Activated naive CD8-positive, alpha-beta T cell (primary cell): ENCODE data around the gene CTDSPL.
"Not testable (repeated sequence)": the region's sequence is repeated elsewhere in the genome, so short reads cannot be mapped to it uniquely, and the experiment has no call there.

Experiments used
- H3K27ac Mint-ChIP-seq: one replicate; pipeline ENCODE4 v1.8.0; 2021; ENCODE audit warnings: mixed read lengths
- H3K27me3 Mint-ChIP-seq: one replicate; pipeline ENCODE4 v1.8.0; 2021; ENCODE audit warnings: mixed read lengths
- H3K36me3 Mint-ChIP-seq: one replicate; pipeline ENCODE4 v1.8.0; 2021; ENCODE audit warnings: mixed read lengths
- H3K4me1 Mint-ChIP-seq: one replicate; pipeline ENCODE4 v1.8.0; 2021; ENCODE audit warnings: low read depth, mixed read lengths
- H3K4me3 Mint-ChIP-seq: one replicate; pipeline ENCODE4 v1.8.0; 2021; ENCODE audit warnings: mild to moderate bottlenecking, mixed read lengths
- H3K9me3 Mint-ChIP-seq: one replicate; pipeline ENCODE4 v1.8.0; 2021; ENCODE audit warnings: low read depth, mixed read lengths

CTDSPL gene, protein sequence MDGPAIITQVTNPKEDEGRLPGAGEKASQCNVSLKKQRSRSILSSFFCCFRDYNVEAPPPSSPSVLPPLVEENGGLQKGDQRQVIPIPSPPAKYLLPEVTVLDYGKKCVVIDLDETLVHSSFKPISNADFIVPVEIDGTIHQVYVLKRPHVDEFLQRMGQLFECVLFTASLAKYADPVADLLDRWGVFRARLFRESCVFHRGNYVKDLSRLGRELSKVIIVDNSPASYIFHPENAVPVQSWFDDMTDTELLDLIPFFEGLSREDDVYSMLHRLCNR

DNA sequence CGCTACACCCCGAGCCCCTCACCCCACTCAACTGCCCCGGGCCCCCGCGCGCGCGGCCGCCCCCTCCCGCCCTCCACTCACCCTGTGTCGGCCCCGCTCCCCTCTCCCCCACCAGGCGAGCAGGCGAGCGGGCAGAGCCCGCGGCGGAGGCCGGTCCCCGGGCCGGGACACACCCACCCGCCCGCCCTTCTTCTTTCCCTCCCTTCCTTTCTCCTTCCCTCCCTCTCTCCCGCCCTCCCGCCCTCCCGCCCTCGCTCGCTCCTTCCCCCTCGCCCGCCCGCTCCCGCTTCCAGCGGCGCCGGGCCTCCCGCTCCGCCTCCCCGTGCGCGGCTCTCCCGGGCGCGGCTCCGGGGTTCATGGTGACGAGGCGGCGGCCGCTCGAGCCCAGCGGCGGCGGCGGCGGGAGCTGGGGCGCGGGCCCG is at the start of gene CTDSPL:
Gene CTDSPL, plus strand, starts transcription at position 261 of the 422 bp plus-strand sequence. CDS start 320 bp downstream, outside the sequence.
- Mint-ChIP-seq H3K27me3 (no peaks in the 10 kb centered on the region), H3K4me3 (peak within 1 kb of the TSS; percentile 88), H3K9me3 (no peaks in the 10 kb centered on the region), H3K4me1 (peaks cover 19% of the 10 kb centered on the region), H3K27ac (peak within 1 kb of the TSS; percentile 47), H3K36me3 (no peaks in the 10 kb centered on the region)

DNA sequence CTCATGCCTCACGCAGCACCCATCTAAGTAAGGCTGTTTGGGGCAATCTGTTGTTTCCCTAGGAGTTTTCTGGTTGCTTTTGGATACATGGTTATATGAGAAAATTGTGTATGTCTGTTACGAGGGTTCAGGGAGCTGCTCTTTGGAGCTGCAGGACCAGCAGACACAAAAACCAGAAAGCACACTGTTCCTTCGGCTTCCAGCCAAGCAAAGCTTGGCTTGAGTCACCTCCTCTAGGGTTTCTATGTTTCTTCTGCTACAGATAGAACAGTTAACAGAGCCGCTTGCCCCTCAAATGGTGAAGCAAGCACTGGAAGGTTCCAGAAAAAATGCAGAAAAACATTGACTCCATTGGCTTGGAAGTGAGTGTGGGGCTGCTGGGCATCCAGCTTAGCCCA is 49.2 kb upstream of the CTDSPL start:
- Mint-ChIP-seq H3K27ac (no peak overlapping the region), H3K27me3 (peaks cover under 1% of the 10 kb centered on the region), H3K9me3 (no peaks in the 10 kb centered on the region), H3K4me3 (no peak overlapping the region), H3K4me1 (no peaks in the 10 kb centered on the region), H3K36me3 (no peaks in the 10 kb centered on the region)

DNA sequence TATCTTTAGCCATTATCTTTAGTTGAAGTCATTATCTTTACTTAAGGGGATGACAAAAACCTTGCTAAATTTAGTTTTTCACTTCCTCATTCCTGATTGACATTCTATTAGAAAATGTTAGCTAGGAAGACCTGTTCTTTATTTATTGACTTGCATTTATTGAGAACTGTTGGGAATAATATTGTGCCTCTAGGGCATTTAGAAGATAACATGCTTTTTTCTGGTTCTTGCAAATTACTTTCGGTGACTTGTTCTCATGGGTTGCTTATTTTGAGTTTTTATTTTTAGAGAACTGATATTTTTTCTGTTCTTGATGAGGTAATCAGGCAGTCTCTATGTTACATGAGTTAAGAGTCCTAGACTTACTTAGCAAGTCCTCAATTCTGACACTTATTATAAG is 48.3 kb upstream of the CTDSPL start:
- Mint-ChIP-seq H3K27ac (no peak overlapping the region), H3K36me3 (no peaks in the 10 kb centered on the region), H3K4me3 (no peak overlapping the region), H3K27me3 (peaks cover 3% of the 10 kb centered on the region), H3K9me3 (no peaks in the 10 kb centered on the region), H3K4me1 (no peaks in the 10 kb centered on the region)

DNA sequence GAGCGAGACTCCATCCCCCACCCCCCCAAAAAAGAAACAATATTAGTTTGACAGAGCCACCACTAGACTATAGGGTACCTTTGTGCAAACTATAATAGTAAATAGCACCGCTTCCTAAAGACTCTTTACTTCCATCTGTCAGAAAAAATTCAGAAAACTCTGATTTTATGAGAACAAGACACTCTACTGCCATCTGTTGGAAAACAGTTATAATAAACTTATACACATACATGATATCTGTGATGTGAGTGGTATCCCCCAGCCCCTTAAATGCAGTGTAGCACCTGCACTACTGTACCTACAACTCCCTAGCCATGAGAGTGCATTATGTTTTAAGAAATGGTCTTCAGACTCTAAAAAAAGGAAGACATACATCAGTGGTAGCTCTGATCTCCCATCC is 47.1 kb upstream of the CTDSPL start:
- Mint-ChIP-seq H3K36me3 (no peaks in the 10 kb centered on the region), H3K27me3 (peaks cover 3% of the 10 kb centered on the region), H3K4me1 (no peaks in the 10 kb centered on the region), H3K27ac (no peak overlapping the region), H3K9me3 (no peaks in the 10 kb centered on the region), H3K4me3 (no peak overlapping the region)

DNA sequence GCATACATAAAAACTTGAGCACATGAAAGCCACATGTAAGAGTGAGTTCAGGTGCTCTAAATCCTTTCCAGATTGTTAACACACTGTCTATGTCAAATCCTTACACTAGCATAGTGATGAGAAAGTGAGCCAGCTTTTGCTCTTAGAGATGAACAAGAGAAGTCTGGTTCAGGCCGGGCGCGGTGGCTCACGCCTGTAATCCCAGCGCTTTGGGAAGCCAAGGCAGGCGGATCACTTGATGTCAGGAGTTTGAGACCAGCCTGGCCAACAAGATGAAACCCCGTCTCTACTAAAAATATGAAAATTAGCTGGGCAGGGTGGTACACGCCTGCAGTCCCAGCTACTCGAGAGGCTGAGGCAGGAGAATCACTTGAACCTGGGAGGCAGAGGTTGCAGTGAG is 46.5 kb upstream of the CTDSPL start:
- H3K9me3 Mint-ChIP-seq, H3K4me1 Mint-ChIP-seq, H3K27me3 Mint-ChIP-seq, H3K27ac Mint-ChIP-seq, H3K4me3 Mint-ChIP-seq, H3K36me3 Mint-ChIP-seq: not testable (repeated sequence)

DNA sequence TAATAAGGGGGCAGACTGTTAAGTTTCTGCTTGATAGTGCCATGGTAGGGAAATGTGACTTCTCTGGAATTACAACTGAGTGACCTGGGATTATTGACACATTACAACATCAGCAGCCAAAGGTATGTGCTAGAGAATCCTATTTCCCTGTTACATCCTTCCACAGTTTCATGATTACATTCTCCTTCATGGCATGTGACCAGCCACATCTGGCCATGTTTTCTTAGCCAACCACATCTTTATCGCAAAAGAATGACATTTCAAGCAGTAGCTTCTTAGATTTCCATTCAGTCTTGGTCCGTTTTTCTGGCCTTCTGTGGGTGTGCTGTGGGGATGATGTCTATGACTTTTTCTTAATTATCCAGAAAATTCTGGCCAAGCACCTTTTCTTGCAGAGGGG is 45.4 kb upstream of the CTDSPL start:
- H3K4me3 Mint-ChIP-seq: no peak overlapping the region
- no peaks in the 10 kb centered on the region for H3K36me3 Mint-ChIP-seq
- peaks cover 3% of the 10 kb centered on the region for H3K27me3 Mint-ChIP-seq
- H3K9me3 Mint-ChIP-seq: no peaks in the 10 kb centered on the region
- no peaks in the 10 kb centered on the region for H3K4me1 Mint-ChIP-seq
- no peak overlapping the region for H3K27ac Mint-ChIP-seq

DNA sequence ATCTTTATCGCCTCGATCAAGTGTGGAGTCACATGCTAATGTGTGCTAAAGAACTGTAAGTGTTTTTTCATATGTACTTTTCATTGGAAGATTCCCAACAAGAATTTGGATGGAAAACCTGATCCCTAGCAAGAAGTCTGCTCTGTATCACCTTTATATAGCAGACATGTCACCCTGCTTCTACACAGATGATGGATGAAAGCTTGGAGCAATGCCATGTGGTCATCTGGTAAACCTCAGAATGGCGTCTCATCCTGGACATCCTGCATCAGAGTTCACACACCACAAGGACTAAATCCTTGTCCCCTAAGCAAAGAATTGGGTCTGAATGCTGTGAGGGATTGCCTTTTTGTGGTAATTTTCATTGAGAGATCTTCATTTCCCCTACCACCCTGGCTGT is 42.1 kb upstream of the CTDSPL start:
- no peaks in the 10 kb centered on the region for H3K9me3 Mint-ChIP-seq
- H3K27me3 Mint-ChIP-seq: peaks cover 3% of the 10 kb centered on the region
- H3K27ac Mint-ChIP-seq: no peak overlapping the region
- H3K4me1 Mint-ChIP-seq: no peaks in the 10 kb centered on the region
- H3K36me3 Mint-ChIP-seq: no peaks in the 10 kb centered on the region
- no peak overlapping the region for H3K4me3 Mint-ChIP-seq

DNA sequence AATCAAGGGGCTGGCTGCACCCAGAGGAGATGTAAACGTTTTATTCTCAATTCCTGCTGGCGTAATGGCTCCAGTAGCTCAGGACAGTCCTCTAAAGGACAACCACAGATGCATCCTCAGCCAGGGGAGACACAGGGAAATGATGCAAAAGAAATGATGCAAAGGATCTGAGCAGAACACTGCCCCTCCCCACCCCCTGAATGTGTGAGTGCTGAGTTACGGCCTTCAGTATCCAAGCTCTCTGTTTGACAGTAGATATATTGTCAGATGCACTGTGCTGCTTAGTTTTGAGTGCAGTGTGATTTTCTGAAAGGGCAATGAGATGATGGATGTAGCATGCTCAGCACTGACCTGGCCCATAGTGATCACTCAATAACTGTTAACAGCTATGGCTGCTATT is 41.4 kb upstream of the CTDSPL start:
- Mint-ChIP-seq H3K9me3 (no peaks in the 10 kb centered on the region), H3K4me1 (no peaks in the 10 kb centered on the region), H3K4me3 (no peak overlapping the region), H3K27me3 (peaks cover 3% of the 10 kb centered on the region), H3K27ac (no peak overlapping the region), H3K36me3 (no peaks in the 10 kb centered on the region)

DNA sequence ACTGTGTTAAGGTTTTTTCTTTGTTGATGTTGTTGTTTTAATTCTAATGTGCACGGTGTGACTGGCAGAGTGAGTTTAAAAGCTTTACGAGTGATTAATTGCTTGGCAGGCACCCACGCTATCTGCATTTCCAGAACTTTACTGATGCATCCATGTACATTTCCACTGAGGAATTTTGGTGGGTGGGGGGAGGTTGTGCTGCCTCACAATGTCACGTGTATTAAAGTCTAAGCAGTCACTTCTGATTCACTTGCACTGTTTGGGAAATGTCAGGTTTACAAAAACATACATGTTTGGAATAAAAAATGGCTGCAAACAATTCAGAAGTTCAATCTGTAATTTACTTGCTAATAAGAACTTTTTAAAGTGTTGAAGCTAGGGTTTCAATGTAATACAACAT is 38.5 kb upstream of the CTDSPL start:
- Mint-ChIP-seq H3K4me1 (no peaks in the 10 kb centered on the region), H3K9me3 (no peaks in the 10 kb centered on the region), H3K27me3 (peaks cover 6% of the 10 kb centered on the region), H3K36me3 (no peaks in the 10 kb centered on the region), H3K4me3 (no peak overlapping the region), H3K27ac (no peak overlapping the region)

DNA sequence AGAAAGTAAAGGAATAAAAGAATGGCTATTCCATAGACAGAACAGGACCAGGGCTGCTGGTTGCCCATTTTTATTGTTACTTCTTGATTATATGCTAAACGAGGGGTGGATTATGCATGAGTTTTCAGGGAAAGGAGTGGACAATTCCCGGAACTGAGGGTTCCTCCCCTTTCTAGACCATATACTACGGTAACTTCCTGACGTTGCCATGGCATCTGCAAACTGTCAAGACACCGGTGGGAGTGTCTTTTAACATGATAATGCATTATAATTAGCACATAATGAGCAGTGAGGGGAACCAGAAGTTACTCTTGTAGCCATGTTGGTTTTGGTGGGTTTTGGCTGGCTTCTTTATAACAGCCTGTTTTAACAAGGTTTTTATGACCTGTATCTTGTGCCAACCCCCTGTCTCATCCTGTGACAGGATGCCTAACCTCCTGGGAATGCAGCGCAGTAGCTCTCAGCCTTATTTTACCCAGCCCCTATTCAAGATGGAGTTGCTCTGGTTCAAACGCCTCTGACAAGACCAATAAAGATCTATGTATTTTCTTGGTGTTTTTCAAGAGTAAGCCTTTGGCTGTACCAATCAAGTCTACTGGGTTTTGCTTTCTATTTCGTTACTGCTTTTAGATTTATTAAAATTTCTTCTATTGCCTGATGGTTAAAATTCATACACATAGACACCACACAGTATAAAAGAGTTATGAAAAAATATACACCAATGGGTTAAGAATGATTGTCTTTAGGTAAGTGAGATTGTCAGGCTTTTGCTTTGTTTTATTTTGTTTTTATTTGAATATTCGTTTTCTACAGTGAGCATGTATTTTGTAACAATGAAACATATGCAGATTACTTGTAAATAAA is 37.4 kb upstream of the CTDSPL start:
- Mint-ChIP-seq H3K4me3 (no peak overlapping the region), H3K9me3 (no peaks in the 10 kb centered on the region), H3K27ac (no peak overlapping the region), H3K27me3 (peaks cover 6% of the 10 kb centered on the region), H3K4me1 (no peaks in the 10 kb centered on the region), H3K36me3 (no peaks in the 10 kb centered on the region)

DNA sequence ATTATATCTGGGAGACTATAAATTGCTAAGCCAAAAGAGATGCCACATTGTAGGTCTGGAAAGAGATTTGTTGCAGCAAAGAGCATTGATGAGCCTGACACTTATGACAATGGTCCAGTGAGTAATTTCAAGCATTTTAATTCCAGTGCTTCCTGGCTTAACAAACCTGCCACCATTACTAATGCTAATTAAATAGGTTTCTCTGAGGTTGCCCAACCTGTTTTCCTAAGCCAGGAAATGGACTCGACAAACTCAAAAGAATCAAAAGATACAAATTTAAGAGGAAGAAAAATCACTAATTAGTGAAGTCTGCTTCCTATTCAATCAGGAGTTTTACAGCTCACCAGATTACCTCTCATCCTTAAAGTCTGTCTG is 36.7 kb upstream of the CTDSPL start:
- Mint-ChIP-seq H3K27ac (no peak overlapping the region), H3K36me3 (no peaks in the 10 kb centered on the region), H3K27me3 (peaks cover 6% of the 10 kb centered on the region), H3K9me3 (no peaks in the 10 kb centered on the region), H3K4me3 (no peak overlapping the region), H3K4me1 (no peaks in the 10 kb centered on the region)

DNA sequence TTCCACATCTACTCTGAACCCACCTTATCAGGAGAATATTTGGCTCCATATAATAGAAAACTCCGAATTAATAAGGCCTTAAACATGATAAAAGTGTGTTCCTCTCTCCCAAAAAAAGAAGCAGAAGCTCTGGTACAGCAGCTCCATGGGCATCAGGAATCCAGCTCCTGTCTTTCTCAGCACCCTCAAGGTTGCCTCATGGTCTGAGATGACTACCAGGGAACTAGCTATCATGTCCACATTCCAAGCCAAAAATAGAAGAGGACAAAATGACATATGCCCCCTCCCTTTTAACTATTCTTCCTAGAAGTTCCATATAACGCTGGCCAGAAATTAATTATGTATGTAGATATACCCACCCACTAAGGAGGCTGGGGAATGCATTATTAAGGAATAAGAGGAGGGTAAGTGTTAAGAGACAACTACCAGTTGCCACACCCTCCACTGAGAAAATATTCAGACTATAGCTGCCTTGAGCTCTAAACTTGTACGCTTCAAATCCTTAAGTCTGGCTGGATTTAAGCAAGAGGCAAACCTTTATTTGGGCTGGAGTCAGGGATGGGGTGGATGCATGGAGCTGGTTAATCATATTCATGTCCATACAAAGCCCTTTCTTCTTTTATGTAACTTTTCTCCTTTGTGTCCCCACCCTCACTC is 35.8 kb upstream of the CTDSPL start:
- Mint-ChIP-seq H3K4me1 (no peaks in the 10 kb centered on the region), H3K27ac (no peak overlapping the region), H3K9me3 (no peaks in the 10 kb centered on the region), H3K4me3 (no peak overlapping the region), H3K36me3 (no peaks in the 10 kb centered on the region), H3K27me3 (peaks cover 9% of the 10 kb centered on the region)

DNA sequence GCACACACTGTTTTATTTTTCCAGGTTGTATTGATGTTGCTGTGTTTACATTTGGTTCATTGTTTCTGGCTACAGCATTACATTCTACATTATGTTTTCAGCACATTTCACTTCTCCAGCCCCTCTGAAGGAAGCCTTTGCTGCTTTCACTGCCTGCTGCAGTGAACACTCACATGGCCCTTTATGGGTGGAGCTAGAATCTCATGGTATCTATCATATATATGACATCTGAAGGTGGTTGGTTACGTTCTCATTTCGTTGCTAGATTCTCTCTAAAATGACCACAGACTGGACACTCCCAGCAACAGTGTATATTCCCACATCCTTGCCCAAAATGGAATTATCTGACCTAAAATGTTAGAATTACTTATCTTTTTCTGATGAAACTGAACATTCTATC is 35.2 kb upstream of the CTDSPL start:
- no peak overlapping the region for H3K27ac Mint-ChIP-seq
- peaks cover 9% of the 10 kb centered on the region for H3K27me3 Mint-ChIP-seq
- H3K4me1 Mint-ChIP-seq: no peaks in the 10 kb centered on the region
- H3K9me3 Mint-ChIP-seq: no peaks in the 10 kb centered on the region
- no peak overlapping the region for H3K4me3 Mint-ChIP-seq
- no peaks in the 10 kb centered on the region for H3K36me3 Mint-ChIP-seq

DNA sequence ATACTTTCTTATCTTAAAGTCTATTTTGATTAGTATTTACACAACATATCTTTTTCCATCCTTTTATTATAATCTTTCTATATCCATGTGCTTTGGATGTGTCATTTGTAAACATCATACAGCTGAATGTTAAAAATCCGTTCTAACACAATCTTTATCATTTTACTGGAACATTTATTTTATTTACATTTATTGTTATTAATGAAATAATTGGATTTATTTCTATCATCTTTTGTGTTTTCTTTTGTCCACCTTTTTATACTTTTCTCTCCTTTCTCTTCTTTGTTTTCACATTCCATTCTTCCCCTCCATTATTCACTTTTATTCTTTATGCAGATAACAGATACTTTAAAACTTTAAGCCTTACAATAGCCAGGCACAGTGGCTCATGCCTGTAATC is 34.7 kb upstream of the CTDSPL start:
- no peaks in the 10 kb centered on the region for H3K4me1 Mint-ChIP-seq
- H3K4me3 Mint-ChIP-seq: no peak overlapping the region
- no peaks in the 10 kb centered on the region for H3K36me3 Mint-ChIP-seq
- peaks cover 9% of the 10 kb centered on the region for H3K27me3 Mint-ChIP-seq
- no peak overlapping the region for H3K27ac Mint-ChIP-seq
- H3K9me3 Mint-ChIP-seq: no peaks in the 10 kb centered on the region

DNA sequence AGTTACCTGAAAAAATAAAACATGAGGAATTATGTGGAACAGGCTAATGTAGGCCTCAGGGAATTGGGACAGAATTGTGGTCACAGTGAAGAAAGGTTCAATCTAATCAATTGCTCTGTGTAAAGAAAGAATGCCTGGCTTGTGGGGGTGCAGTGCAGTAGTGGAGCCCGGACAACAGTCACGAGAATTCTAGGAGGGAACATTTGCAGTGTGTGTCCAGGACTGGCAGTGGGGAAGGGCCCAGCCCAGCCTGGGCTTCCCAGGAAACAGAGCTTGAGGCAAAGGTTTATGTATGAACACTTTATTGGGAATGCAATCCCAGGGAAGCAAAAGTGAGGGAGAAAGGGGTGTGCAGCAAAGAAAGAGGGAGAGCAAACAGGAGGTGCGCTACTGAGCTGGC is 29.2 kb upstream of the CTDSPL start:
- Mint-ChIP-seq H3K4me3 (no peak overlapping the region), H3K36me3 (no peaks in the 10 kb centered on the region)

More for the DNA sequence above, 29.2 kb upstream of the CTDSPL start:
- Mint-ChIP-seq H3K9me3 (no peaks in the 10 kb centered on the region), H3K27me3 (peaks cover 12% of the 10 kb centered on the region), H3K27ac (no peak overlapping the region), H3K4me1 (no peaks in the 10 kb centered on the region)
